Esophagus squamous epithelium (tissue), 4 donors: ENCODE data around the gene CRACDL.

Experiments
- POLR2A ChIP-seq, 4 donors: fragments of 450-650 bp; IDR thresholded peaks; one replicate each; pipeline ENCODE4 v1.6.1; 2017; ENCODE audit warnings: antibody characterized with exemption in 4 of 4, mild to moderate bottlenecking in 4 of 4, moderate library complexity in 3 of 4
- TF ChIP-seq, protein P1 (sequence below), 6 experiments: fragments of 450-650 bp in 4 of 6; fragments of 200-600 bp in 2 of 6; sonication (generic) in 2 of 6; IDR thresholded peaks; one replicate each; pipeline ENCODE4 v1.5.1; 2016 to 2019; ENCODE audit warnings: antibody characterized with exemption in 6 of 6, mild to moderate bottlenecking in 4 of 6, moderate library complexity in 4 of 6

DNA sequence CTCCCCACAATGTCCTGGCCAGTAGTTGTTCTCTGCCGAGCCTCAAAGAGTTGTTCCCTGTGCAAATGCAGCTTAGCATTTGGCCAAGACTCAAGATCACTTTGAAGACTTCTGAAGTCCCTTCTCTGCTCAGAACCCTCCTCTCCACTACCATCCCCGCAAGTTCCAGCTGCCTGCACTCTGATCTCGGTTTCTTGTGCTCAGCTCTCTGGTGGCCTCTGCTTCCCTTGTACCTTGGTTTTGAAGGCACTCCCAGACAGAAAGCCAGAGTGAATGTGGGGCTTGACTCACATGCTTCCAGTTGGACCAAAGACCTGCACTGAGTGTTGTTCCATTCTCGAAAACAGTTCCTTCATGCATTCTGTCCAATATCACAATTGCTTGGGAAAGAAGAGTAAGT is 28.6 kb downstream of the CRACDL start:
- TF ChIP-seq, protein P1, sequence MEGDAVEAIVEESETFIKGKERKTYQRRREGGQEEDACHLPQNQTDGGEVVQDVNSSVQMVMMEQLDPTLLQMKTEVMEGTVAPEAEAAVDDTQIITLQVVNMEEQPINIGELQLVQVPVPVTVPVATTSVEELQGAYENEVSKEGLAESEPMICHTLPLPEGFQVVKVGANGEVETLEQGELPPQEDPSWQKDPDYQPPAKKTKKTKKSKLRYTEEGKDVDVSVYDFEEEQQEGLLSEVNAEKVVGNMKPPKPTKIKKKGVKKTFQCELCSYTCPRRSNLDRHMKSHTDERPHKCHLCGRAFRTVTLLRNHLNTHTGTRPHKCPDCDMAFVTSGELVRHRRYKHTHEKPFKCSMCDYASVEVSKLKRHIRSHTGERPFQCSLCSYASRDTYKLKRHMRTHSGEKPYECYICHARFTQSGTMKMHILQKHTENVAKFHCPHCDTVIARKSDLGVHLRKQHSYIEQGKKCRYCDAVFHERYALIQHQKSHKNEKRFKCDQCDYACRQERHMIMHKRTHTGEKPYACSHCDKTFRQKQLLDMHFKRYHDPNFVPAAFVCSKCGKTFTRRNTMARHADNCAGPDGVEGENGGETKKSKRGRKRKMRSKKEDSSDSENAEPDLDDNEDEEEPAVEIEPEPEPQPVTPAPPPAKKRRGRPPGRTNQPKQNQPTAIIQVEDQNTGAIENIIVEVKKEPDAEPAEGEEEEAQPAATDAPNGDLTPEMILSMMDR (IDR thresholded peaks at IDR 0.05) = no peak
- TF ChIP-seq POLR2A (IDR thresholded peaks at IDR 0.05) = no peak
